Gastroesophageal sphincter (tissue), 3 donors: ENCODE data around the gene MYH11.

Experiments used
- CTCF ChIP-seq, 4 experiments: fragments of 200-600 bp in 2 of 4; fragments of 450-650 bp in 2 of 4; sonication (generic) in 1 of 4; IDR thresholded peaks; one replicate each; pipeline ENCODE4 v1.5.1; 2017 to 2019; ENCODE audit warnings: antibody characterized with exemption in 4 of 4, mild to moderate bottlenecking in 2 of 4, moderate library complexity in 2 of 4
- EP300 ChIP-seq: sonication (generic); formaldehyde crosslinking; IDR thresholded peaks from one replicate; pipeline ENCODE4 v1.6.1; 2017; ENCODE audit warnings: antibody characterized with exemption, mild to moderate bottlenecking
- POLR2A ChIP-seq, 2 donors: fragments of 450-650 bp; IDR thresholded peaks; one replicate each; pipeline ENCODE4 v1.6.1; 2017; ENCODE audit warnings: antibody characterized with exemption in 2 of 2, mild to moderate bottlenecking in 2 of 2, moderate library complexity in 1 of 2

- TF ChIP-seq EP300 (no peak), CTCF (IDR thresholded peaks at IDR 0.05) (no peak), POLR2A (IDR thresholded peaks at IDR 0.05) (no peak)
These were observed 42.8 kb upstream of the MYH11 start for GRCh38 chr16:15899538-15900100.
